Astrocyte of the spinal cord (primary cell): ENCODE measurements around the gene SDSL.

Experiments
- DNase-seq: peaks from one replicate; pipeline ENCODE4 v3.0.0; 2011; ENCODE audit warnings: low read depth, low spot score
- H3K4me3 ChIP-seq: 2 replicates; pipeline ENCODE4 v1.5.1; 2011; ENCODE audit warnings: low read depth, mild to moderate bottlenecking, low read length, moderate library complexity
- CTCF ChIP-seq: IDR thresholded peaks from 2 replicates; pipeline ENCODE4 v1.5.1; 2012; ENCODE audit warnings: low read depth, mild to moderate bottlenecking, low read length, inconsistent platforms
- in situ Hi-C: cut with HindIII; loops from 2 replicates; pipeline ENCODE4 v1.10.0; 2017; ENCODE audit warnings: low sequenced_read_pairs

The SDSL gene

GRCh38 chr12:113456199-113456598 is 34.0 kb downstream of the SDSL start:
- H3K4me3 ChIP-seq: no peak overlapping the region
- DNase-seq: no peak
- in situ Hi-C loops: no loop called here
- no peak for TF ChIP-seq CTCF

GRCh38 chr12:113456761-113457160 is 34.6 kb downstream of the SDSL start:
- no peak for DNase-seq
- TF ChIP-seq CTCF: no peak
- in situ Hi-C loops: no loop called here

GRCh38 chr12:113457185-113457584 is 35.0 kb downstream of the SDSL start:
- no peak for DNase-seq
- TF ChIP-seq CTCF: no peak
- no peak overlapping the region for H3K4me3 ChIP-seq
- in situ Hi-C loops: no loop called here

More at GRCh38 chr12:113456761-113457160, 34.6 kb downstream of the SDSL start:
- H3K4me3 ChIP-seq: no peak overlapping the region

GRCh38 chr12:113457710-113458109 is 35.5 kb downstream of the SDSL start:
- no peak overlapping the region for H3K4me3 ChIP-seq
- no peak for DNase-seq
- in situ Hi-C loops: no loop called here
- no peak for TF ChIP-seq CTCF

GRCh38 chr12:113459981-113460380 is 37.8 kb downstream of the SDSL start:
- in situ Hi-C loops: no loop called here
- DNase-seq: no peak
- no peak for TF ChIP-seq CTCF
- H3K4me3 ChIP-seq: no peak overlapping the region

- DNase-seq: no peak
- in situ Hi-C loops: no loop called here
- peak; percentile 67 for TF ChIP-seq CTCF
- H3K4me3 ChIP-seq: no peak overlapping the region
These were observed 39.5 kb downstream of the SDSL start for GRCh38 chr12:113461666-113462065.
